Endothelial cell of umbilical vein (primary cell): Measurements from ENCODE around the gene SGCB.

Experiments used
- EZH2 ChIP-seq: IDR thresholded peaks from 2 replicates; pipeline ENCODE4 v1.6.1; 2012; ENCODE audit warnings: borderline replicate concordance, low read depth, mild to moderate bottlenecking, moderate library complexity, low read length, inconsistent platforms; ENCODE audit not compliant: severe bottlenecking
- FOS ChIP-seq: IDR thresholded peaks from 2 replicates; pipeline ENCODE4 v1.6.1; 2011; ENCODE audit warnings: mild to moderate bottlenecking, low read length, moderate library complexity, borderline replicate concordance; ENCODE audit not compliant: insufficient read depth
- GATA2 ChIP-seq: IDR thresholded peaks from 2 replicates; pipeline ENCODE4 v1.7.0; 2011; ENCODE audit warnings: low read depth, mild to moderate bottlenecking, moderate library complexity, mixed read lengths, low read length; ENCODE audit not compliant: insufficient read length, insufficient read depth
- JUN ChIP-seq: IDR thresholded peaks from 2 replicates; pipeline ENCODE4 v1.6.1; 2011; ENCODE audit warnings: borderline replicate concordance, low read depth; ENCODE audit not compliant: insufficient read length, insufficient read depth
- POLR2A ChIP-seq: IDR thresholded peaks from 2 replicates; pipeline ENCODE4 v1.6.1; 2012; ENCODE audit warnings: low read depth, mild to moderate bottlenecking, control low read depth, low read length
- POLR2AphosphoS5 ChIP-seq: IDR thresholded peaks from 2 replicates; pipeline ENCODE4 v1.6.1; 2012; ENCODE audit warnings: low read depth, mild to moderate bottlenecking, control low read depth, low read length, moderate library complexity; ENCODE audit not compliant: insufficient read depth
- TF ChIP-seq, protein P1 (sequence below), 2 donors: IDR thresholded peaks; 1 replicate in 1 of 2; 2 replicates in 1 of 2; pipeline ENCODE4 v1.5.1; 2011; ENCODE audit warnings: low read length in 2 of 2, mild to moderate bottlenecking in 2 of 2, moderate library complexity in 2 of 2, control low read depth in 1 of 2, inconsistent platforms in 1 of 2, low read depth in 1 of 2; ENCODE audit not compliant: insufficient read depth in 1 of 2; ENCODE audit errors: extremely low read depth in 1 of 2
- TF ChIP-seq, protein P2 (sequence below): IDR thresholded peaks from 2 replicates; pipeline ENCODE4 v1.6.1; 2011; ENCODE audit not compliant: insufficient read depth, insufficient read length

DNA sequence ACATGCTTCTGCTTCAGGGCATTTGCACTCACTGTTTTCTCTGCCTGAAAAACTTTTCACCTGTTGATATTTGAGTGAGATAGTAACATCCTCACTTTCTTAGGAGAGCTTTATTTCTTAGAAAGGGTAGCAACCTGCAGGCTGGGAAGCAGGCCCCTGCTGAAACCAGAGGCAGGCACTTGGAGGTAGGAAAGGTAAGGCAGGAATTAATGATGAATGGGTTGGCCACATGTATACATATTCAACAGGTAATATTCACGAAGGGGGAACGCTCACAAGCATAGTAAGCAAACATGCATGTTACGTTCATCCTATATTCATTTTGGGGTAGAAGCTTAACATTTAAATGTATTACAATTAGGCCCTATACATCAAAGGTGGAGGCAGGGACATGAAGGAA is 16.2 kb upstream of the SGCB start:
- TF ChIP-seq, protein P1, sequence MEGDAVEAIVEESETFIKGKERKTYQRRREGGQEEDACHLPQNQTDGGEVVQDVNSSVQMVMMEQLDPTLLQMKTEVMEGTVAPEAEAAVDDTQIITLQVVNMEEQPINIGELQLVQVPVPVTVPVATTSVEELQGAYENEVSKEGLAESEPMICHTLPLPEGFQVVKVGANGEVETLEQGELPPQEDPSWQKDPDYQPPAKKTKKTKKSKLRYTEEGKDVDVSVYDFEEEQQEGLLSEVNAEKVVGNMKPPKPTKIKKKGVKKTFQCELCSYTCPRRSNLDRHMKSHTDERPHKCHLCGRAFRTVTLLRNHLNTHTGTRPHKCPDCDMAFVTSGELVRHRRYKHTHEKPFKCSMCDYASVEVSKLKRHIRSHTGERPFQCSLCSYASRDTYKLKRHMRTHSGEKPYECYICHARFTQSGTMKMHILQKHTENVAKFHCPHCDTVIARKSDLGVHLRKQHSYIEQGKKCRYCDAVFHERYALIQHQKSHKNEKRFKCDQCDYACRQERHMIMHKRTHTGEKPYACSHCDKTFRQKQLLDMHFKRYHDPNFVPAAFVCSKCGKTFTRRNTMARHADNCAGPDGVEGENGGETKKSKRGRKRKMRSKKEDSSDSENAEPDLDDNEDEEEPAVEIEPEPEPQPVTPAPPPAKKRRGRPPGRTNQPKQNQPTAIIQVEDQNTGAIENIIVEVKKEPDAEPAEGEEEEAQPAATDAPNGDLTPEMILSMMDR (IDR thresholded peaks at IDR 0.05; ENCODE audit: extremely low read depth in 1 of 2, insufficient read depth in 1 of 2, low read depth in 1 of 2, low read length in 2 of 2): no peak
- TF ChIP-seq POLR2A: no peak
- no peak for TF ChIP-seq JUN
- no peak for TF ChIP-seq POLR2AphosphoS5
- TF ChIP-seq, protein P2, sequence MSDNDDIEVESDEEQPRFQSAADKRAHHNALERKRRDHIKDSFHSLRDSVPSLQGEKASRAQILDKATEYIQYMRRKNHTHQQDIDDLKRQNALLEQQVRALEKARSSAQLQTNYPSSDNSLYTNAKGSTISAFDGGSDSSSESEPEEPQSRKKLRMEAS: no peak
- TF ChIP-seq FOS: no peak
- no peak for TF ChIP-seq EZH2
- TF ChIP-seq GATA2: no peak
